CD8-positive, alpha-beta memory T cell (primary cell): ENCODE measurements around the gene RPL41. TPM values are rescaled to one million over a fixed set of nuclear protein-coding genes. Genes with fewer than 3 reads are reported as not detected.
"Not testable (repeated sequence)": the region's sequence is repeated elsewhere in the genome, so short reads cannot be mapped to it uniquely, and the experiment has no call there.

ENCODE experiments used
- CTCF ChIA-PET: fragments of 350-600 bp; sonication (Branson Sonifier 250); formaldehyde crosslinking; loops from one replicate; lab custom pipeline; 2021; ENCODE audit warnings: antibody characterized with exemption; lab: Charles Lee
- POLR2A ChIA-PET: fragments of 350-600 bp; sonication (Branson Sonifier 250); formaldehyde crosslinking; loops from one replicate; lab custom pipeline; 2021; ENCODE audit warnings: antibody characterized with exemption; lab: Charles Lee
- DNase-seq, 5 donors: peaks; one replicate each; pipeline versions ENCODE4 v3.0.0 to v3.0.0-alpha.2; 2020 to 2022; ENCODE audit warnings: mixed read lengths in 1 of 5
- H3K27ac ChIP-seq: one replicate; pipeline ENCODE4 v1.7.0; 2013; ENCODE audit warnings: low read depth, mild to moderate bottlenecking, low read length, moderate library complexity
- H3K27me3 ChIP-seq: 2 replicates; pipeline ENCODE4 v1.7.0; 2013; ENCODE audit warnings: low read length, mild to moderate bottlenecking; ENCODE audit not compliant: insufficient read depth, poor library complexity, severe bottlenecking
- H3K36me3 ChIP-seq: 2 replicates; pipeline ENCODE4 v1.7.0; 2013; ENCODE audit warnings: mild to moderate bottlenecking, low read length, moderate library complexity; ENCODE audit not compliant: insufficient read depth
- H3K4me1 ChIP-seq: 2 replicates; pipeline ENCODE4 v1.7.0; 2013; ENCODE audit warnings: mild to moderate bottlenecking, low read length, moderate library complexity; ENCODE audit not compliant: insufficient read depth
- H3K4me3 ChIP-seq: 2 replicates; pipeline ENCODE4 v1.7.0; 2013; ENCODE audit warnings: mild to moderate bottlenecking, low read length
- H3K9me3 ChIP-seq: 2 replicates; pipeline ENCODE4 v1.7.0; 2013; ENCODE audit warnings: mild to moderate bottlenecking, low read length
- H3K27ac Mint-ChIP-seq, 8 donors: one replicate each; pipeline ENCODE4 v1.8.0; 2020 to 2021; ENCODE audit warnings: mixed read lengths in 8 of 8, mild to moderate bottlenecking in 6 of 8, inconsistent platforms in 3 of 8, moderate library complexity in 3 of 8
- H3K27me3 Mint-ChIP-seq, 2 donors: one replicate each; pipeline ENCODE4 v1.8.0; 2020 to 2021; ENCODE audit warnings: mixed read lengths in 2 of 2, mild to moderate bottlenecking in 1 of 2, moderate library complexity in 1 of 2
- H3K36me3 Mint-ChIP-seq, 3 donors: one replicate each; pipeline ENCODE4 v1.8.0; 2020 to 2021; ENCODE audit warnings: mixed read lengths in 3 of 3, inconsistent platforms in 1 of 3, mild to moderate bottlenecking in 1 of 3
- H3K4me1 Mint-ChIP-seq, 3 donors: one replicate each; pipeline ENCODE4 v1.8.0; 2020 to 2021; ENCODE audit warnings: mixed read lengths in 3 of 3, inconsistent platforms in 1 of 3, mild to moderate bottlenecking in 1 of 3
- H3K4me3 Mint-ChIP-seq, 7 donors: one replicate each; pipeline ENCODE4 v1.8.0; 2020 to 2021; ENCODE audit warnings: mixed read lengths in 7 of 7, mild to moderate bottlenecking in 6 of 7, moderate library complexity in 4 of 7, inconsistent platforms in 2 of 7
- H3K9me3 Mint-ChIP-seq, 5 donors: one replicate each; pipeline ENCODE4 v1.8.0; 2020 to 2022; ENCODE audit warnings: mixed read lengths in 5 of 5, mild to moderate bottlenecking in 3 of 5, moderate library complexity in 2 of 5, inconsistent platforms in 1 of 5
- polyA plus RNA-seq: library from polyadenylated mRNA; unstranded; fragments of 300-500 nt; fragmentation: Illumina TruSeq; gene quantifications from one replicate; pipeline ENCODE4 v1.2.3, GENCODE V29; 2021
- total RNA-seq, 2 experiments: library from RNA; stranded (reverse); gene quantifications; one replicate each; pipeline ENCODE4 v1.2.3, GENCODE V29; 2021

Gene RPL41
- total and polyA plus RNA-seq, 3 experiments from 2014 or later = 5,711 to 7,268 (median 5,990) TPM

DNA sequence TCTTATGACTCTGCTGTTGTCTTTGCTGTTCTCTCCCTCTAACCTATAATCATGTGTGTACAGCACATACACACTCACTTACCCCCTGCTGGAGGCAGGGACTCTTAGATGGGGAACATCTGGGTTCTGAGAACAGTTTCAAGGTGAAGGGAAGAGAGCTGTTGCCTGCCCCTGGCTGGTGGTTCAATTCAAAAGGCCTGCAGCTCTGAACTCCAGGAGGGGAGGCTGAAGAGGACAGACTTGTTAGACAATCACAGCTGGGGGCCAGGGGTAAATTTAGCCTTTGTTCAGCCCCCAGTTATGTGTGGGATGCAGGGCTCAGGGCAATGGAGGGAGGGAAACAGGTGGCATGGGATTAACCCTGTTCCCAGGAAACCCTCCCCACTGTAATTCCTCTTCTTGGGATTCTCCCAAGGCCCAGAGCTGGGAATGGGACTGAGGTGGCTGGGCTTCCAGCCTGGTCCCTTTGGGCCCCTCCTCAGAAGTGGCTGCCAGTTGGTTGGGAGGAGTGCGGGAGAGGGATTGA, 37.9 kb downstream of the RPL41 start:
- Histone ChIP-seq H3K36me3 (peaks cover 2% of the 10 kb centered on the region), H3K4me1 (peaks cover 36% of the 10 kb centered on the region), H3K4me3 (no peak overlapping the region), H3K9me3 (no peaks in the 10 kb centered on the region), H3K27ac (no peak overlapping the region), H3K27me3 (no peaks in the 10 kb centered on the region)
- H3K27me3 Mint-ChIP-seq = no peaks in the 10 kb centered on the region
- no peaks in the 10 kb centered on the region for H3K9me3 Mint-ChIP-seq
- CTCF ChIA-PET = interaction anchor here (1.4 to 3.2 kb wide), 2 partner anchors 35 kb away, joined by 7 to 16 read pairs; partner anchors contain the start of genes SMARCC2 and ZC3H10
- peaks cover 43 to 47% (median 45%) of the 10 kb centered on the region in 3 donors for H3K4me1 Mint-ChIP-seq
- DNase-seq = no peak
- peaks cover 0 to 19% (median 3%) of the 10 kb centered on the region in 3 donors for H3K36me3 Mint-ChIP-seq
- H3K4me3 Mint-ChIP-seq = peak overlapping the region in 2 of 7 donors; percentile 26 to 63
- H3K27ac Mint-ChIP-seq = peak overlapping the region in 1 of 8 donors; percentile 97
- POLR2A ChIA-PET = no interaction called here

DNA sequence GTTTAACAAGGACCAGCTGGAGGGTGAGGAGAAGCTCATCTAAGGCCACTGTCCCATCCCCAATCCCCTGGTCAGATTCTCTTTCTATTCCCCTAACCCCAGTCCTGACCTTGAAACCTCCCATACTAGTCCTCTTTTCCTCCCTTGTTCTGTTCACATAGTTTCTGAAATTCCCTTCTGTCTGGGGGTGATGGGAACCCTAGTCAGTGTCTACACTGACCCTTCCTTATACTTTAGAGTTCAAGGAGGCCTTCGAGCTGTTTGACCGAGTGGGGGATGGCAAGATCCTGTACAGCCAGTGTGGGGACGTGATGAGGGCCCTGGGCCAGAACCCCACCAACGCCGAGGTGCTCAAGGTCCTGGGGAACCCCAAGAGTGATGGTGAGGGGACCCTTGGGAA, 38.4 kb downstream of the RPL41 start:
- Mint-ChIP-seq H3K27me3 (no peaks in the 10 kb centered on the region), H3K27ac (peak overlapping the region in 1 of 8 donors; percentile 97), H3K4me3 (peak overlapping the region in 2 of 7 donors; percentile 32 to 79), H3K9me3 (no peaks in the 10 kb centered on the region), H3K36me3 (peaks cover 0 to 24% (median 3%) of the 10 kb centered on the region in 3 donors), H3K4me1 (peaks cover 47 to 52% (median 50%) of the 10 kb centered on the region in 3 donors)
- H3K4me3 ChIP-seq = no peak overlapping the region
- POLR2A ChIA-PET = no interaction called here
- H3K27ac ChIP-seq = no peak overlapping the region
- CTCF ChIA-PET = interaction anchor here (0.8 to 3.2 kb wide), 5 partner anchors 11 to 36 kb away, joined by 3 to 16 read pairs (median 7); partner anchors contain the start of genes SMARCC2 and ZC3H10
- H3K4me1 ChIP-seq = peaks cover 41% of the 10 kb centered on the region
- no peak for DNase-seq
- peaks cover 5% of the 10 kb centered on the region for H3K36me3 ChIP-seq
- no peaks in the 10 kb centered on the region for H3K27me3 ChIP-seq
- no peaks in the 10 kb centered on the region for H3K9me3 ChIP-seq

DNA sequence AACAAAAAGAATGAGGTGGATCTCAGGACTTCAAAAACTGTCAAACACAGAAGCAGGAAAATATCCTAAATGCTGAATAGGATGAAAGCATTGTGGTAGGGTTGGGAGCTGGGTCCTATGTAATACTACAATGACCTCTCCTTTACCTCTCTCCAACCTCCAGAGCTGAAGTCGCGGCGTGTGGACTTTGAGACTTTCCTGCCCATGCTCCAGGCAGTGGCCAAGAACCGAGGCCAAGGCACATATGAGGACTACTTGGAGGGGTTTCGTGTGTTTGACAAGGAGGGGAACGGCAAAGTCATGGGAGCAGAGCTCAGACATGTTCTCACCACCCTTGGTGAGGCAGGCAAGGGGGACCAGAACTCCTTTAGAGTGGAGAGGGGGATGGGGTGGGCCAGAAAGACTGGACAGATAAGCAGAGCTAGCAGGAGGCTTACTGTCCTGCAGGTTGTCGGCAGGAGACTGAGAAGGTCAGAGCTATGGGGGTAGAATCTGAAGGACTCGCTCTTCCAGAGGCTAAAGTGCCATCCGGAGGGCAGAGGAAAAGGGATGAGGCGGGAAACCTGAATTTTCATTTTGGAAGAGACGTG, 38.9 kb downstream of the RPL41 start:
- Mint-ChIP-seq H3K4me1 (peaks cover 49 to 54% (median 54%) of the 10 kb centered on the region in 3 donors), H3K9me3 (no peaks in the 10 kb centered on the region), H3K4me3 (peak overlapping the region in 5 of 7 donors; percentile 53 to 79 (median 61)), H3K36me3 (peaks cover 0 to 29% (median 4%) of the 10 kb centered on the region in 3 donors), H3K27ac (peak overlapping the region in 2 of 8 donors; percentile 4 to 43), H3K27me3 (no peaks in the 10 kb centered on the region)
- CTCF ChIA-PET = interaction anchor here (0.8 to 3.2 kb wide), 5 partner anchors 10 to 36 kb away, joined by 3 to 16 read pairs (median 7); partner anchors contain the start of genes SMARCC2 and ZC3H10
- Histone ChIP-seq H3K27me3 (no peaks in the 10 kb centered on the region), H3K4me1 (peaks cover 45% of the 10 kb centered on the region), H3K36me3 (peaks cover 11% of the 10 kb centered on the region), H3K9me3 (no peaks in the 10 kb centered on the region), H3K4me3 (no peak overlapping the region), H3K27ac (no peak overlapping the region)
- no peak for DNase-seq
- POLR2A ChIA-PET = no interaction called here

DNA sequence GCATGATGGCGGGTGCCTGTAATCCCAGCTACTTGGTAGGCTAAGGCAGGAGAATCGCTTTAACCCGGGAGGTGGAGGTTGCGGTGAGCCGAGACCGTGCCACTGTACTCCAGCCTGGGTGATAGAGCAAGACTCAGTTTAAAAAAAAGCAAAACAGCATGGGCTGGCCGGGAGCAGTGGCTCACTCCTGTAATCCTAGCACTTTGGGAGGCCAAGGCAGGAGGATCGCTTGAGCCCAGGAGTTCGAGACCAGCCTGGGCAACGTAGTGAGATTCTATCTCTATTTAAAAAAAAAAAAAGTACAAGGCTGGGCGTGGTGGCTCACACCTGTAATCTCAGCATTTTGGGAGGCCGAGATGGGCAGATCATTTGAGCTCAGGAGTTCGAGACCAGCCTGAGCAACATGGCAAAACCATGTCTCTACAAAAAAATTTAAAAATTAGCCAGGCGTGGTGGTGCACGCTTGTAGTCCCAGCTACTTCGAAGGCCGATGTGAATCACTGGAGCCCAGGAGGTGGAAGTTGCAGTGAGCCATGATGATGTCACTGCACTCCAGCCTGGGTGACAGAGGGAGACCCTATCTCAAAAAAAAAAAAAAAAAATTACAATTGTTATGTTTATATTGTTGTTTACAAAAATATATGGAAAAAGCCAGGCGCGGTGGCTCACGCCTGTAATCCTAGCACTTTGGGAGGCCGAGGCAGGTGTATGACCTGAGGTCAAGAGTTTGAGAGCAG, 40.2 kb downstream of the RPL41 start:
- H3K9me3 Mint-ChIP-seq, H3K4me3 ChIP-seq, H3K27ac ChIP-seq, H3K9me3 ChIP-seq, H3K27me3 Mint-ChIP-seq, DNase-seq, H3K27me3 ChIP-seq: not testable (repeated sequence)
- peaks cover 49 to 56% (median 55%) of the 10 kb centered on the region in 3 donors for H3K4me1 Mint-ChIP-seq
- peaks cover 22% of the 10 kb centered on the region for H3K36me3 ChIP-seq
- H3K4me1 ChIP-seq = peaks cover 47% of the 10 kb centered on the region
- POLR2A ChIA-PET = interaction anchor here (1.1 kb wide), 1 partner anchor 28 kb away, joined by 7 read pairs; the partner anchor contains the start of gene ESYT1
- CTCF ChIA-PET = interaction anchor here (0.6 to 3.2 kb wide), 3 partner anchors 31 to 196 kb away, joined by 3 to 16 read pairs (median 7); partner anchors contain the start of gene ZC3H10
- H3K4me3 Mint-ChIP-seq = peak overlapping the region; percentile 92 to 100 (median 95)
- H3K36me3 Mint-ChIP-seq = peaks cover 0 to 42% (median 7%) of the 10 kb centered on the region in 3 donors
- peak overlapping the region in 7 of 8 donors; percentile 57 to 100 (median 95) for H3K27ac Mint-ChIP-seq

DNA sequence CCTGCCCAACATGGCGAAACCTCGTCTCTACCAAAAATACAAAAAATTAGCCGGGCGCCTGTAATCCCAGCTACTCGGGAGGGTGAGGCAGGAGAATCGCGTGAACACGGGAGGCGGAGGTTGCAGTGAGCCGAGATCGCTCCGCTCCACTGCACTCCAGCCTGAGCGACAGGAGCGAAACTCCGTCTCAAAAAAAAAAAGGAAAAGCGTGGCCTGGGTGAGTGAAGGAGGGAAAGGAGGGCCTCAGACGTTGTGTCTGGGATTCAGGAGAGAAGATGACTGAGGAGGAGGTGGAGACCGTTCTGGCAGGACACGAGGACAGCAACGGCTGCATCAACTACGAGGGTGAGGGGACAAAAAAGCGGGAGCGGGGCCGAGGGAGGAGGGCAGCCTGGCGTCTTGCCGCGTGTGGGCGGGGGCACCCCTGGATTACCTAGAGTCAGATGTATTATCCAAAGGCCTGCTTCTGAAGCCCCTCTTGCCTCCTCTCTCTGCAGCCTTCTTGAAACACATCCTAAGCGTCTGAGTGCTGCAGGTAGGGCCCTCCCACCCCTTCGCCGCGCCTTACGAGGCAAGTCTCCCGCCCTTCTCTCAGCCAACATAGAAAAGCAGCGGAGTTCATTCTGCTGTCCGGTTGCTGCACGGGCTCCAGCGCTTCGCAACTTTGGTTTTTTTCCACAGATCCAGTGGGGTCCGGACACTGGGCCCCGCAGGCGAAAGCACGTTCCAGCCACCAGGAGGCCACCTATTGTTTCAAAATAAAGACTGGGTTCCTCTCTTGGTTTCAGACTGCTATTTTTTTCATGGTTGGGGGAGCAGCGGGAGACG, 41.0 kb downstream of the RPL41 start:
- H3K4me1 Mint-ChIP-seq = peaks cover 46 to 50% (median 49%) of the 10 kb centered on the region in 3 donors

DNA sequence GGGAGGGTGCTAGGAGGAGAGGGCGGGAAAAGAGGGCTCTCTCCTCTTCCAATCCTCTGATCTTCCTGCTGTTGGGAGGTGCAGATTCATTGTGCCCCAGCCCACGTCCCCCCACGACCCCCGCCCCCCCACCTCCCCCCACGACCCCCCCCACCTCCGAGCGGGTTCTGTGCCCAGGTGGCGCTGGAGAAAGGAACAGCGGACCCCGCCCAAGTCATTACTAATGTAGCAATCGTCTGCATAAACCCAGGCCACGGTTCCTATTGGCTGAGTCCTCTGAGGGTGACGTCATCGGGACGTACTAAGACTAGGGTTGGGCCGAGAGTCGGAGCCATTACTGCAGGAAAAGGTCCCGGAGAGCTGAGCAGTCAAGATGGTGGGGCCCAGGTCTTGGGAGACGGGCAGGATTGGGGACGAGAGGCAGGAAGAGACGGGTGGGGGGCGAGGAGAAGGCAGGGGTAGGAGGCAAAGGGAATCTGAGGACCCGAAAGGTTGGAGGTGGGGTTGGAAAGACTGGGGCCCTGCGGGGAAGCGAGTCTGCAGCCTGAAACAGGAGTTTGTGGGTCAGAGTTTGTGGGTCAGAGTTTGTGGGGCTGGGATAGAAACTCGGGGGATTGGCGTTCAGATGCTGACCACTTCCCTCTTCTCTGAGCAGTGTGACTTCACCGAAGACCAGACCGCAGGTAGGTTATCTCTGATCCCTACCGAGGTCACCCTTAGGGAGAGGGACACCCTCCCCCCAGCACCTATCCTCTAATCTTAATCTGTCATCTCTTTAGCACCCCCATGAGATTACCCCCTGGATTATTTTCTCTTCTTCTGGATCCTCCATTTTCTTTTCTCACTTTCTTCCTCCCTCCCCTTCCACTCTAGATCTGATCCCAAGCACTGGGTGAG, 41.8 kb downstream of the RPL41 start, which contains the start of gene MYL6:
MYL6 (plus strand) TSS at position 331 of the 897 bp plus-strand sequence; CDS start at position 374, 43 bp downstream.
- no peaks in the 10 kb centered on the region for H3K27me3 Mint-ChIP-seq
- H3K4me1 ChIP-seq = peaks cover 38% of the 10 kb centered on the region
- peak within 1 kb of the TSS; percentile 94 for H3K27ac ChIP-seq
- DNase-seq = peak; percentile 84 to 96 (median 88)
- H3K4me3 ChIP-seq = peak within 1 kb of the TSS; percentile 80
- peaks cover 38 to 48% (median 41%) of the 10 kb centered on the region in 3 donors for H3K4me1 Mint-ChIP-seq
- no peaks in the 10 kb centered on the region for H3K9me3 Mint-ChIP-seq
- H3K27ac Mint-ChIP-seq = peak within 1 kb of the TSS; percentile 87 to 100 (median 96)
- peaks cover 37% of the 10 kb centered on the region for H3K36me3 ChIP-seq
- H3K9me3 ChIP-seq = no peaks in the 10 kb centered on the region
- H3K27me3 ChIP-seq = no peaks in the 10 kb centered on the region
- H3K4me3 Mint-ChIP-seq = peak within 1 kb of the TSS; percentile 92 to 100 (median 95)
- CTCF ChIA-PET = interaction anchor here (0.8 to 2.2 kb wide), 6 partner anchors 14 to 111 kb away, joined by 3 to 21 read pairs (median 6); partner anchors contain the start of genes ESYT1, SMARCC2 and ZC3H10
- POLR2A ChIA-PET = interaction anchor here (0.6 to 2.8 kb wide), 4 partner anchors 31 to 40 kb away, joined by 3 to 25 read pairs (median 3); partner anchors contain the start of genes ESYT1, SMARCC2 and ZC3H10
- H3K36me3 Mint-ChIP-seq = peaks cover 0 to 52% (median 10%) of the 10 kb centered on the region in 3 donors

More for the DNA sequence above, 41.0 kb downstream of the RPL41 start:
- Histone ChIP-seq H3K4me1 (peaks cover 47% of the 10 kb centered on the region), H3K27ac (peak overlapping the region; percentile 74), H3K4me3 (peak overlapping the region; percentile 75), H3K27me3 (no peaks in the 10 kb centered on the region), H3K9me3 (no peaks in the 10 kb centered on the region), H3K36me3 (peaks cover 29% of the 10 kb centered on the region)
- peak overlapping the region; percentile 92 to 100 (median 95) for H3K4me3 Mint-ChIP-seq
- no peaks in the 10 kb centered on the region for H3K27me3 Mint-ChIP-seq
- peak overlapping the region; percentile 87 to 100 (median 96) for H3K27ac Mint-ChIP-seq
- H3K9me3 Mint-ChIP-seq = no peaks in the 10 kb centered on the region
- peak; percentile 26 to 74 (median 65) for DNase-seq
- CTCF ChIA-PET = interaction anchor here (0.6 to 3.2 kb wide), 3 partner anchors 31 to 197 kb away, joined by 3 to 16 read pairs (median 6); partner anchors contain the start of gene ZC3H10
- POLR2A ChIA-PET = interaction anchor here (0.6 to 2.8 kb wide), 3 partner anchors 29 to 39 kb away, joined by 3 to 25 read pairs (median 7); partner anchors contain the start of genes ESYT1 and ZC3H10
- H3K36me3 Mint-ChIP-seq = peaks cover 0 to 44% (median 10%) of the 10 kb centered on the region in 3 donors
